Ishikawa (cell line): ENCODE data around the gene SMYD3.

Experiments
- EGR1 ChIP-seq: IDR thresholded peaks from 2 replicates; pipeline ENCODE4 v1.6.1; 2012
- EP300 ChIP-seq: IDR thresholded peaks from 2 replicates; pipeline ENCODE4 v1.6.1; 2012; ENCODE audit warnings: borderline replicate concordance
- FOXM1 ChIP-seq: IDR thresholded peaks from 2 replicates; pipeline ENCODE4 v1.6.1; 2012; ENCODE audit warnings: low read depth, borderline replicate concordance
- NFIC ChIP-seq: IDR thresholded peaks from 2 replicates; pipeline ENCODE4 v1.6.1; 2012
- RAD21 ChIP-seq: IDR thresholded peaks from 2 replicates; pipeline ENCODE4 v1.6.1; 2012; ENCODE audit warnings: low read depth
- REST ChIP-seq: IDR thresholded peaks from 2 replicates; pipeline ENCODE4 v1.6.1; 2012; ENCODE audit warnings: low read depth, mild to moderate bottlenecking
- TAF1 ChIP-seq: IDR thresholded peaks from 2 replicates; pipeline ENCODE4 v1.6.1; 2012; ENCODE audit warnings: low read depth, mild to moderate bottlenecking
- TEAD4 ChIP-seq: IDR thresholded peaks from 2 replicates; pipeline ENCODE4 v1.6.1; 2012
- YY1 ChIP-seq: IDR thresholded peaks from 2 replicates; pipeline ENCODE4 v1.6.1; 2012; ENCODE audit warnings: low read depth
- TF ChIP-seq, protein P1 (sequence below): IDR thresholded peaks from 2 replicates; pipeline ENCODE4 v1.6.1; 2012

DNA sequence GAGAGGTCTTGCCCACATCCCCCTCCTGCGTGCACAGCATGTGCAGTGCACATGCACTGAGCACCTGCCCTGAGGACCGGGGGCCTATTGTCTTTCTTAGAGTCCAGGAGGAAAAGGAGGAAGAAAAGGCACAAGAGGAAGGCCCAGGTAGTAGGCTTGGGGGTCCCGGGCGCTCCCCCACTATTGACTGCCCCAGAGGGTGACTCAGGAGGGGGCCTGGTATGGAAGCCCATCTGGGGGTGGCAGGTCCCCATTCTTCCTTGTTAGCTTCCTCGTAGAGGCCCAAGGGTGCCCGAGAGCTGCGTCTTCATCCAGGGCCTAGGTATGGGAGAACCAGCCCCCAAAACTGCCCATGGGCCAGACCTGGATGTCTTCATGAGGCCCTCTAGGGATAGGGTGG lies 4.1 kb upstream of the SMYD3 start:
- TF ChIP-seq TAF1 (no peak), EGR1 (no peak), REST (no peak), EP300 (no peak), NFIC (no peak), FOXM1 (no peak), YY1 (no peak), TEAD4 (no peak), RAD21 (no peak)
- TF ChIP-seq, protein P1, sequence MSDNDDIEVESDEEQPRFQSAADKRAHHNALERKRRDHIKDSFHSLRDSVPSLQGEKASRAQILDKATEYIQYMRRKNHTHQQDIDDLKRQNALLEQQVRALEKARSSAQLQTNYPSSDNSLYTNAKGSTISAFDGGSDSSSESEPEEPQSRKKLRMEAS, result no peak
